Ectodermal cell (in vitro differentiated cells): ENCODE measurements around the gene GHITM.
"Not testable (repeated sequence)": the region's sequence is repeated elsewhere in the genome, so short reads cannot be mapped to it uniquely, and the experiment has no call there.

ENCODE experiments used
- H3K27ac ChIP-seq: 2 replicates; pipeline ENCODE4 v1.7.0; 2013; ENCODE audit warnings: mild to moderate bottlenecking, low read depth, low read length; ENCODE audit not compliant: insufficient read depth, poor library complexity, severe bottlenecking
- H3K27me3 ChIP-seq: 2 replicates; pipeline ENCODE4 v1.7.0; 2013; ENCODE audit warnings: mild to moderate bottlenecking, low read length; ENCODE audit not compliant: insufficient read depth, control insufficient read depth, poor library complexity, severe bottlenecking
- H3K36me3 ChIP-seq: one replicate; pipeline ENCODE4 v1.7.0; 2013; ENCODE audit warnings: low read length; ENCODE audit not compliant: control insufficient read depth, insufficient read depth
- H3K4me1 ChIP-seq: one replicate; pipeline ENCODE4 v1.7.0; 2013; ENCODE audit warnings: low read length; ENCODE audit not compliant: control insufficient read depth, insufficient read depth
- H3K4me3 ChIP-seq: 2 replicates; pipeline ENCODE4 v1.7.0; 2013; ENCODE audit warnings: low read depth, low read length, control low read depth; ENCODE audit not compliant: insufficient read depth
- H3K9me3 ChIP-seq: 2 replicates; pipeline ENCODE4 v1.7.0; 2013; ENCODE audit warnings: mild to moderate bottlenecking, low read length, moderate library complexity; ENCODE audit not compliant: control insufficient read depth
- WGBS, 2 experiments: methylation state at CpG; one replicate each; pipeline ENCODE4 v1.1.7; 2013; ENCODE audit warnings: missing lambda C conversion rate in 2 of 2; 5-methylcytosine and 5-hydroxymethylcytosine counted together

Gene GHITM

GRCh38 chr10:84148006-84148597 is 8.8 kb downstream of the GHITM start:
- 66 to 79% methylated on average over 7 to 9 of the region's 9 CpGs for WGBS, 2 experiments
- peaks cover 42% of the 10 kb centered on the region for H3K36me3 ChIP-seq
- H3K9me3 ChIP-seq, H3K4me1 ChIP-seq, H3K27ac ChIP-seq, H3K27me3 ChIP-seq, H3K4me3 ChIP-seq: not testable (repeated sequence)

GRCh38 chr10:84149854-84150253 is 10.5 kb downstream of the GHITM start:
- WGBS, 2 experiments, result 96 to 100% methylated on average over 2 of the region's 2 CpGs

DNA sequence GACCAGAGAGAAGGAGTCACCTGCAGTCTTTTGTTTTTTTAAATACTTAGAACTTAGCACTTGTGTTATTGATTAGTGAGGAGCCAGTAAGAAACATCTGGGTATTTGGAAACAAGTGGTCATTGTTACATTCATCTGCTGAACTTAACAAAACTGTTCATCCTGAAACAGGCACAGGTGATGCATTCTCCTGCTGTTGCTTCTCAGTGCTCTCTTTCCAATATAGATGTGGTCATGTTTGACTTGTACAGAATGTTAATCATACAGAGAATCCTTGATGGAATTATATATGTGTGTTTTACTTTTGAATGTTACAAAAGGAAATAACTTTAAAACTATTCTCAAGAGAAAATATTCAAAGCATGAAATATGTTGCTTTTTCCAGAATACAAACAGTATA is 13.5 kb downstream of the GHITM start:
- no peak overlapping the region for H3K27ac ChIP-seq
- peaks cover 25% of the 10 kb centered on the region for H3K36me3 ChIP-seq
- H3K27me3 ChIP-seq, result no peaks in the 10 kb centered on the region
- no peaks in the 10 kb centered on the region for H3K4me1 ChIP-seq
- no peaks in the 10 kb centered on the region for H3K9me3 ChIP-seq
- no peak overlapping the region for H3K4me3 ChIP-seq

More at GRCh38 chr10:84149854-84150253, 10.5 kb downstream of the GHITM start:
- H3K4me1 ChIP-seq, result no peaks in the 10 kb centered on the region
- H3K4me3 ChIP-seq, result no peak overlapping the region
- no peaks in the 10 kb centered on the region for H3K9me3 ChIP-seq
- peaks cover 35% of the 10 kb centered on the region for H3K36me3 ChIP-seq
- no peaks in the 10 kb centered on the region for H3K27me3 ChIP-seq
- H3K27ac ChIP-seq, result no peak overlapping the region

- WGBS, 2 experiments, result 92 to 93% methylated on average over 4 of the region's 4 CpGs
- Histone ChIP-seq H3K27me3 (no peaks in the 10 kb centered on the region), H3K4me3 (no peak overlapping the region), H3K27ac (no peak overlapping the region), H3K9me3 (no peaks in the 10 kb centered on the region), H3K36me3 (peaks cover 11% of the 10 kb centered on the region), H3K4me1 (no peaks in the 10 kb centered on the region)
These were observed 16.2 kb downstream of the GHITM start for GRCh38 chr10:84155521-84155920.

DNA sequence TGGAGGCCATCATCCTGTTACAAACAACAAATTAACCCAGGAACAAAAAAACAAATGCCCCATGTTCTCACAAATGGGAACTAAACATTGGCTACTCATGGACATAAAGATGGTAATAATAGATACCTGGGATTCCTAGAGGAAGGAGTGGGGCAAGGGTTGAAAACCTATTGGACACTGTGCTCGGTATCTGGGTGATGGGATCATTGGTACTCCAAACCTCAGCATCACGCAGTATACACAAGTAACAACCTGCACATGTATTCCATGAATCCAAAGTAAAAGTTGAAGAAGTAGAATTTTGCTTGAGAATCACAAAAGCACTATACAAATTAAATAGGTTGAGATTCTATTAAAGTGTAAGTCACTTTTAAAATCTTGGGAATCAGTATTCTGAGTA is 16.7 kb downstream of the GHITM start:
- WGBS, 2 experiments, result 85 to 96% methylated on average over 2 of the region's 2 CpGs
- peaks cover 11% of the 10 kb centered on the region for H3K36me3 ChIP-seq
- H3K27ac ChIP-seq, result no peak overlapping the region

DNA sequence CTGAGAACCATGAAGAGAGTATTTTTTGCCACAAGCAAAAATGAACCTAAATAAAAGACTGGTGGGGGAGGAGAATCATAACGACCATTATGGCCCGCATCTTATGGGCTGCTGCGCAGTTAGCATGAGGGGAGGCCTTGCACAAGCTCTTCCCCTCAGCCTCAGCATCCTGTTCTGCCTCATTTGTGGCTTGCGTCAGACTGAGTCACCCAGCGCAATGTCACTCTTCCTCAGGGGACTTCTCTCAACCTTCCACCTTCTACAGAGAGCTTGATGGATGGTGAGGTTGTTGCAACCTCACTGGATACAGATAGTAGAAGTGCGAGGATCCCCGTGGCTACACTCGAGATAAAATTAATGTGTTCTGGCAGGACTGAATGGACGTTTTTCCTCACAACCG is 17.5 kb downstream of the GHITM start:
- H3K4me1 ChIP-seq, result no peaks in the 10 kb centered on the region
- no peak overlapping the region for H3K4me3 ChIP-seq
- H3K9me3 ChIP-seq, result no peaks in the 10 kb centered on the region
- H3K27me3 ChIP-seq, result no peaks in the 10 kb centered on the region
- H3K36me3 ChIP-seq, result peaks cover 11% of the 10 kb centered on the region
- 94 to 97% methylated on average over 10 of the region's 10 CpGs for WGBS, 2 experiments
- no peak overlapping the region for H3K27ac ChIP-seq

More for the DNA sequence above, 16.7 kb downstream of the GHITM start:
- Histone ChIP-seq H3K27me3 (no peaks in the 10 kb centered on the region), H3K4me1 (no peaks in the 10 kb centered on the region), H3K4me3 (no peak overlapping the region), H3K9me3 (no peaks in the 10 kb centered on the region)

DNA sequence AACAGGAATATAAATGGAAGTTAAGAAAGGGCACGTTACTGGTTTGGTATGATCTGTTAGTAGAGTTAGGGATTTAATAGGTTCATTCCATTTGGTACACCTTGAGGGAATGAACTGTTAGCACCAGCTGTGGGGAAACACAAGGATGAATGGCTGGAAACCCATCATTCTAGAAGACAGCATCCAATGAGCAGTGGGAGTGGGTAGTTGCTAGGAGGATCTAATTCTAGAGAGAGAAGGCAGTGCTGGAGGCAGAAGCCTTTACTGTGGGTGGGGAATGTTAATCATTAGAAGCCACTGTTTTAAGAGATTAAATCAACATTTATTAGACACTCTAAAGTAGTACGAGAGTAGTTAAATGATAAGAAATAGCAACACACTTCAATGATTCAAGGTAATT is 18.8 kb downstream of the GHITM start:
- Histone ChIP-seq H3K9me3 (no peaks in the 10 kb centered on the region), H3K4me3 (no peak overlapping the region), H3K27me3 (no peaks in the 10 kb centered on the region), H3K36me3 (peaks cover 6% of the 10 kb centered on the region), H3K4me1 (no peaks in the 10 kb centered on the region), H3K27ac (no peak overlapping the region)
- 85 to 98% methylated on average over 1 to 2 of the region's 2 CpGs for WGBS, 2 experiments

DNA sequence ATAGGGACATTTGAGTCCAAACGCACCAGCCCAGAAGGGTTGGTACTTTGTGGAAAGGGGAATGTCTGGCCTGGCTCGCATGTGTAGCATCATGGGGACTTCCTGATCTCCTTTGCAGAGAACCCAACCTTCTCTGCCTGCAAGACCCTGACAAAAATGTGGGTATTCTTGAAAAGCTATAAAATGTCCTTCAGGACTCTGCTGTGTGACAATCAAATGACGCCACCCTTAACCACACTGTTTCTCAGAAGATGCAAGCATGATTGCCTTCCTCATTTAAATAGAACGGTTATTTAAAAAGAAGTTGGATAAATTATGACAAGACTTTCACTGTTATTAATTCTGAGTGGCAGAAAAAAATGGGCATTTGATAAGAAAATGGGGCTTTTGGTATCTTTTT is 19.2 kb downstream of the GHITM start:
- Histone ChIP-seq H3K4me1 (no peaks in the 10 kb centered on the region), H3K4me3 (no peak overlapping the region), H3K27ac (no peak overlapping the region), H3K27me3 (no peaks in the 10 kb centered on the region), H3K36me3 (peaks cover 2% of the 10 kb centered on the region), H3K9me3 (no peaks in the 10 kb centered on the region)
- 94 to 96% methylated on average over 4 of the region's 4 CpGs for WGBS, 2 experiments

DNA sequence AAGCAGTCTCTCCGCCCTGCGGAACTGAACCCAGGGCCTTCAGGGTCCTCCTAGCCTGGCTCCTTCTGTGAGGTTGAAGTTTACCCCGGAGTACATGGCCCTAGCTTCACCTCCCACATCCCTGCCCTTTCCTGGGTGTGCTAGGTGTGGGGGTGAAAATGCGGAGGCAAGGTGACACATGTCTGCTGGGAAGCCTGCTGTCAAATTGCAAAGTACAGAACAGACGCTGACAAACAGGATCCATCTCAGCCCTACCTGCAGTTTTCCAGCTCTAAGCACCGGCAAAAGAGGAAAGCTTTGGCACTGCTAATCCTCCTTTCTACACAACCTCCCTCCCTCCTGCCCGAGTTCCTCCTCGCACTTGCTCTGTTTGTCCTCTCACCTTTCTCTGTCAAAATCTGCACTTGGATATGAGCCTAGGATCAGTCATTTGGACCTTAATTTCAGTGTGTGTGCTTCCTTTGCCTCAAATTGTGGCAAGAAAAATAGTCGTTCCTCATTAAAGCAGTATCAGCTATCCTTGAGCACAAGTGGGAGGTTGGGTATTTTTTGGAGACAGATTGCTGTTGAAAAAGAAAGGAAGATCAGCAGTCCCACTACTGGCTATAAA is 19.9 kb downstream of the GHITM start:
- 68 to 74% methylated on average over 9 of the region's 9 CpGs for WGBS, 2 experiments
- H3K4me3 ChIP-seq, result no peak overlapping the region
- H3K4me1 ChIP-seq, result no peaks in the 10 kb centered on the region
- no peaks in the 10 kb centered on the region for H3K9me3 ChIP-seq
- H3K36me3 ChIP-seq, result no peaks in the 10 kb centered on the region
- no peak overlapping the region for H3K27ac ChIP-seq
- no peaks in the 10 kb centered on the region for H3K27me3 ChIP-seq

GRCh38 chr10:84160663-84161362 is 21.5 kb downstream of the GHITM start:
- no peaks in the 10 kb centered on the region for H3K27me3 ChIP-seq
- 48 to 50% methylated on average over 6 of the region's 6 CpGs for WGBS, 2 experiments
- no peaks in the 10 kb centered on the region for H3K36me3 ChIP-seq
- H3K4me3 ChIP-seq, result no peak overlapping the region
- H3K9me3 ChIP-seq, result no peaks in the 10 kb centered on the region
- H3K27ac ChIP-seq, result no peak overlapping the region
- no peaks in the 10 kb centered on the region for H3K4me1 ChIP-seq
